Prostate gland (tissue), 2 donors: Measurements from ENCODE around the gene RARRES2. TPM values are rescaled to one million over a fixed set of nuclear protein-coding genes. Genes with fewer than 3 reads are reported as not detected.

Experiments used
- DNase-seq: peaks from one replicate; pipeline ENCODE4 v3.0.0-alpha.2; 2019; ENCODE audit warnings: low spot score
- H3K27ac ChIP-seq, 2 donors: fragments of 200-600 bp; sonication (generic); 2 replicates each; pipeline ENCODE4 v1.5.1; 2017 to 2019
- H3K27me3 ChIP-seq: fragments of 200-600 bp; sonication (generic); replicated peaks from 2 replicates; pipeline ENCODE4 v1.5.1; 2019; ENCODE audit not compliant: insufficient read depth
- H3K36me3 ChIP-seq, 2 donors: fragments of 200-600 bp; sonication (generic); 1 replicate in 1 of 2; 2 replicates in 1 of 2; pipeline versions ENCODE4 v1.5.1 to v1.8.1; 2017 to 2019
- H3K4me1 ChIP-seq: fragments of 200-600 bp; sonication (generic); replicated peaks from 2 replicates; pipeline ENCODE4 v1.5.1; 2019
- H3K4me3 ChIP-seq, 2 donors: fragments of 200-600 bp; sonication (generic); 2 replicates each; pipeline ENCODE4 v1.5.1; 2017 to 2019
- H3K9me3 ChIP-seq: fragments of 200-600 bp; sonication (generic); 2 replicates; pipeline ENCODE4 v1.5.1; 2017
- CTCF ChIP-seq, 4 experiments: fragments of 200-600 bp in 2 of 4; fragments of 450-650 bp in 2 of 4; sonication (generic) in 2 of 4; IDR thresholded peaks; 1 replicate in 3 of 4; 2 replicates in 1 of 4; pipeline ENCODE4 v1.5.1; 2016 to 2019; ENCODE audit warnings: antibody characterized with exemption in 4 of 4, mild to moderate bottlenecking in 2 of 4, moderate library complexity in 2 of 4
- POLR2A ChIP-seq: fragments of 450-650 bp; IDR thresholded peaks from one replicate; pipeline ENCODE4 v1.6.1; 2016; ENCODE audit warnings: antibody characterized with exemption, mild to moderate bottlenecking
- POLR2AphosphoS5 ChIP-seq: sonication (generic); formaldehyde crosslinking; IDR thresholded peaks from one replicate; pipeline ENCODE4 v1.6.1; 2017; ENCODE audit warnings: antibody characterized with exemption
- WGBS: methylation state at CpG from one replicate; pipeline ENCODE4 v1.1.5; 2018; 5-methylcytosine and 5-hydroxymethylcytosine counted together
- intact Hi-C: fragments of 100-400 bp; cut with DNase I; formaldehyde crosslinking; loops from one replicate; pipeline ENCODE4 v1.14.2; 2022
- total RNA-seq, 2 donors: library from RNA; depleted of rRNA; stranded (reverse); fragments of >200 nt; gene quantifications; one replicate each; pipeline ENCODE4 v1.1.0, GENCODE V29; 2016

RARRES2 gene
- total RNA-seq, 2 donors from 2014 or later = 98.8 to 99.8 TPM

GRCh38 chr7:150370612-150371071 lies 29.2 kb upstream of the RARRES2 start:
- Histone ChIP-seq H3K27ac (peak overlapping the region in 1 of 2 donors; percentile 95), H3K4me1 (peaks cover 29% of the 10 kb centered on the region), H3K4me3 (no peak overlapping the region), H3K36me3 (no peaks in the 10 kb centered on the region), H3K9me3 (no peaks in the 10 kb centered on the region), H3K27me3 (no peaks in the 10 kb centered on the region)
- no peak for DNase-seq
- intact Hi-C loops = no loop called here
- no peak for TF ChIP-seq CTCF (IDR thresholded peaks at IDR 0.05)
- WGBS = 51% methylated on average over 3 of the region's 3 CpGs

- H3K9me3 ChIP-seq = no peaks in the 10 kb centered on the region
- H3K36me3 ChIP-seq = no peaks in the 10 kb centered on the region
- peak overlapping the region; percentile 86 to 88 for H3K4me3 ChIP-seq
- peaks cover 29% of the 10 kb centered on the region for H3K4me1 ChIP-seq
- peak overlapping the region; percentile 95 to 97 for H3K27ac ChIP-seq
- no peak for DNase-seq
- intact Hi-C loops = no loop called here
- TF ChIP-seq POLR2A = no peak
- TF ChIP-seq POLR2AphosphoS5 = no peak
- TF ChIP-seq CTCF (IDR thresholded peaks at IDR 0.05) = no peak
- H3K27me3 ChIP-seq = no peaks in the 10 kb centered on the region
- WGBS = 23% methylated on average over 23 of the region's 23 CpGs
These were observed 28.5 kb upstream of the RARRES2 start for GRCh38 chr7:150369748-150370501.

- Histone ChIP-seq H3K4me1 (peaks cover 29% of the 10 kb centered on the region), H3K27ac (peak overlapping the region; percentile 95 to 97), H3K4me3 (peak overlapping the region; percentile 86 to 88), H3K27me3 (no peaks in the 10 kb centered on the region), H3K36me3 (no peaks in the 10 kb centered on the region), H3K9me3 (no peaks in the 10 kb centered on the region)
- no peak for TF ChIP-seq POLR2A
- TF ChIP-seq CTCF (IDR thresholded peaks at IDR 0.05) = no peak
- no peak for TF ChIP-seq POLR2AphosphoS5
- DNase-seq = peak; percentile 45
- WGBS = 0% methylated on average over 57 of the region's 58 CpGs
- intact Hi-C loops = loop anchor here (1.0 kb wide), 1 partner anchor 9 kb away; no protein-coding TSS in a partner anchor
These were observed 27.7 kb upstream of the RARRES2 start for GRCh38 chr7:150368884-150369747.

GRCh38 chr7:150368096-150368883 lies 26.9 kb upstream of the RARRES2 start, which contains the start of gene REPIN1:
TSS of gene REPIN1 (plus strand) at chr7:150368822. CDS start at chr7:150369712, 890 bp downstream.
- peak; percentile 89 for DNase-seq
- TF ChIP-seq POLR2AphosphoS5 (peak; percentile 62), CTCF (IDR thresholded peaks at IDR 0.05) (no peak), POLR2A (peak; percentile 58)
- intact Hi-C loops = loop anchor here (1.0 kb wide), 1 partner anchor 10 kb away; no protein-coding TSS in a partner anchor
- 0% methylated on average over 42 of the region's 85 CpGs for WGBS
- H3K36me3 ChIP-seq = no peaks in the 10 kb centered on the region
- H3K27ac ChIP-seq = peak within 1 kb of the TSS; percentile 95 to 97
- peaks cover 22% of the 10 kb centered on the region for H3K4me1 ChIP-seq
- H3K27me3 ChIP-seq = no peaks in the 10 kb centered on the region
- H3K9me3 ChIP-seq = no peaks in the 10 kb centered on the region
- peak within 1 kb of the TSS; percentile 86 to 88 for H3K4me3 ChIP-seq
